ENCODE data around the gene CBR4. TPM values are rescaled to one million over a fixed set of nuclear protein-coding genes. Genes with fewer than 3 reads are reported as not detected.
A peak's percentile ranks its signal among the peaks of the same experiment; 100 is the strongest.

Gene CBR4
- total RNA-seq, 1 donor from 2014 or later = 36.0 TPM

DNA sequence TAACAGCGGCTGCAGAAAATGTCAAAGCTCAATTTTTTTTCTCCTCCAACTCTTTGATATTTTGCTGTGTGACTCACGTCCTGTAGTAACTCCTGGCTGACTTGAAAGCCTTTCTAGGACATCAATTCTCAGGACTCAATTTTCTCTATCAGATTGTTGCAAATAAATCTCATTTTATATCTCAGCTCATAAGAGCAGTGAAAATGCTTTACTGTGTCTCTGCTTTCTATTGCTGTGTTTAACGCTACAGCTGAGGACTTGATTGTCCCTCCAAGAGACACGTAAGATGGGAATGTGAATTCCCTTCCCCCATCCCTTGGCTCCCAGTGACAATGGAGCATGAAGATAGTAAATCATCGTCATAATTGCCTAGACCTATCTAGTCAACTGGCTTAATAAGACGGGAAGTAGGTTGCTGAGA, 20.5 kb upstream of the CBR4 start:
- Mint-ChIP-seq H3K27ac (ENCODE audit: unreplicated experiment) (no peak overlapping the region), H3K36me3 (ENCODE audit: low read depth) (peaks cover 2% of the 10 kb centered on the region), H3K9me3 (peaks cover 4% of the 10 kb centered on the region), H3K4me1 (no peaks in the 10 kb centered on the region), H3K4me3 (no peak overlapping the region), H3K27me3 (ENCODE audit: low read depth) (no peaks in the 10 kb centered on the region)
- no peak for DNase-seq (ENCODE audit: low read depth, low spot score)
- no peak for TF ChIP-seq CTCF (conservative IDR thresholded peaks at IDR 0.05)

DNA sequence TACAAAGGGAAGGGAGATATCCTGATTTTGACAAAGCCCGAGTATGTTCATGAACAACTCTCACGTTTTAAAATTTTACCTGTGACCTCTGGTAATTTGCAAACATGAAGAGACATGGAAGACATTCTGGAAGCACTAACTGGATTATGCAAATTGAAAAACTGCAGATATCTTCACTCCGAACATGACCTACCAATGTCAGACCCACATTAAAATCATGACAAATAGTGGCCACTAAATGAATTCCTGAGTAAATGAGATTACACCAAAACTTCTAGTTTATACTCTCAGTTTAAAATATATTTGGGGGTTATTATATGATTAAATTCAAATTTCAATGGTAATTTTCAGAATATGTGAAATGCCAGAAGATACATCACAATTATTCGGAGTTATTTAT, 19.9 kb upstream of the CBR4 start:
- Mint-ChIP-seq H3K36me3 (ENCODE audit: low read depth) (peaks cover 2% of the 10 kb centered on the region), H3K9me3 (peaks cover 4% of the 10 kb centered on the region), H3K27ac (ENCODE audit: unreplicated experiment) (no peak overlapping the region), H3K4me1 (no peaks in the 10 kb centered on the region), H3K27me3 (ENCODE audit: low read depth) (no peaks in the 10 kb centered on the region), H3K4me3 (no peak overlapping the region)
- DNase-seq (ENCODE audit: low read depth, low spot score) = no peak
- TF ChIP-seq CTCF (conservative IDR thresholded peaks at IDR 0.05) = no peak

- no peaks in the 10 kb centered on the region for H3K4me1 Mint-ChIP-seq
- H3K27ac Mint-ChIP-seq (ENCODE audit: unreplicated experiment) = no peak overlapping the region
- no peak overlapping the region for H3K4me3 Mint-ChIP-seq
- no peak for TF ChIP-seq CTCF (conservative IDR thresholded peaks at IDR 0.05)
- no peak for DNase-seq (ENCODE audit: low read depth, low spot score)
- H3K36me3 Mint-ChIP-seq (ENCODE audit: low read depth) = peaks cover 2% of the 10 kb centered on the region
- H3K9me3 Mint-ChIP-seq = peaks cover 4% of the 10 kb centered on the region
- H3K27me3 Mint-ChIP-seq (ENCODE audit: low read depth) = no peaks in the 10 kb centered on the region
Observed at GRCh38 chr4:169027663-169028062, 17.6 kb upstream of the CBR4 start.

DNA sequence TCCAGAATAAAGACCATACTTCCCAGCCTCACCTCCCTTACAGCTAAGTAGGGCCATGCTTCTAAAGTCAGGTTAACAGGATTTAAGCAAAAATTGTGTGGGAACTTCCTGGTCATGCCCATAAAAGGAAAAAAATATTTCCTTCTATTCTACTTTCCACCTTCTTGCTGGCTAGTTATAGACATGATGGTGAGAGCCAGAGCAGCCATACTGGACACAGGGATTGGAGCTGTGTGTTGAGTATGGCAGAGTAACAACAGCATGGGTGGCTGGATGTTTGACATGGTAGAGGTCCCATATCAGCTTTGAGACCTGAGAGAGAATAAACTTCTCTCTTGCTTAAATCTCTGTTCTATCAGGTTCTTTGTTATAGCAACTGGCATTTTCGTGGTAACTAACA, 15.1 kb upstream of the CBR4 start:
- no peak for TF ChIP-seq CTCF (conservative IDR thresholded peaks at IDR 0.05)
- no peaks in the 10 kb centered on the region for H3K27me3 Mint-ChIP-seq (ENCODE audit: low read depth)
- H3K4me3 Mint-ChIP-seq = no peak overlapping the region
- no peak overlapping the region for H3K27ac Mint-ChIP-seq (ENCODE audit: unreplicated experiment)
- no peak for DNase-seq (ENCODE audit: low read depth, low spot score)
- peaks cover 4% of the 10 kb centered on the region for H3K9me3 Mint-ChIP-seq
- peaks cover 2% of the 10 kb centered on the region for H3K36me3 Mint-ChIP-seq (ENCODE audit: low read depth)
- no peaks in the 10 kb centered on the region for H3K4me1 Mint-ChIP-seq

DNA sequence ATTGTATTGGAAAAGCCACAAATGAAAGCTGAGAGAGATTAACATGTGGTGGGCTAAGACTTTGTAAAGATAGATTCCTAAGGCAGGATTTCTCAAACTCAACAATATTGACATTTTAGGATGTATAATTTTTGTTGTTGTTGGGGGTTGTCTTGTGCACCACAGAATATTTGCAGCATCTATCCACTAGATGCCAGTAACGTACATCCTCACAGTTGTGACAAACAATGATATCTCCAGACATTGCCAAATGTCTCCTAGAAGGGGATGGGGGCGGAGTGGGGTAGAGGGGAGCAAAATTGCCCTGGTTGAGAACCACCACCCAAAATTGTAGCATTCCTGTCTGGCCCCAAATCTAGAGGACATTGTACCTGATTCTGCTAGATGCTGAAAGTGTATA, 14.7 kb upstream of the CBR4 start:
- peak; percentile 64 for TF ChIP-seq CTCF (conservative IDR thresholded peaks at IDR 0.05)
- no peaks in the 10 kb centered on the region for H3K4me1 Mint-ChIP-seq
- H3K9me3 Mint-ChIP-seq = peaks cover 4% of the 10 kb centered on the region
- DNase-seq (ENCODE audit: low read depth, low spot score) = no peak
- H3K4me3 Mint-ChIP-seq = no peak overlapping the region
- H3K27me3 Mint-ChIP-seq (ENCODE audit: low read depth) = no peaks in the 10 kb centered on the region
- no peak overlapping the region for H3K27ac Mint-ChIP-seq (ENCODE audit: unreplicated experiment)
- peaks cover 2% of the 10 kb centered on the region for H3K36me3 Mint-ChIP-seq (ENCODE audit: low read depth)

- no peak overlapping the region for H3K4me3 Mint-ChIP-seq
- no peak overlapping the region for H3K27ac Mint-ChIP-seq (ENCODE audit: unreplicated experiment)
- no peaks in the 10 kb centered on the region for H3K36me3 Mint-ChIP-seq (ENCODE audit: low read depth)
- H3K4me1 Mint-ChIP-seq = peaks cover 6% of the 10 kb centered on the region
- no peaks in the 10 kb centered on the region for H3K27me3 Mint-ChIP-seq (ENCODE audit: low read depth)
- DNase-seq (ENCODE audit: low read depth, low spot score) = no peak
- TF ChIP-seq CTCF (conservative IDR thresholded peaks at IDR 0.05) = no peak
- no peaks in the 10 kb centered on the region for H3K9me3 Mint-ChIP-seq
Observed at GRCh38 chr4:169018406-169018805, 8.4 kb upstream of the CBR4 start.

Data from neural crest cell (in vitro differentiated cells).